ENCODE data around the gene FAM184A. TPM values are rescaled to one million over a fixed set of nuclear protein-coding genes. Genes with fewer than 3 reads are reported as not detected.

The FAM184A gene
- total RNA-seq, 1 donor from 2014 or later: 24.8 TPM

DNA sequence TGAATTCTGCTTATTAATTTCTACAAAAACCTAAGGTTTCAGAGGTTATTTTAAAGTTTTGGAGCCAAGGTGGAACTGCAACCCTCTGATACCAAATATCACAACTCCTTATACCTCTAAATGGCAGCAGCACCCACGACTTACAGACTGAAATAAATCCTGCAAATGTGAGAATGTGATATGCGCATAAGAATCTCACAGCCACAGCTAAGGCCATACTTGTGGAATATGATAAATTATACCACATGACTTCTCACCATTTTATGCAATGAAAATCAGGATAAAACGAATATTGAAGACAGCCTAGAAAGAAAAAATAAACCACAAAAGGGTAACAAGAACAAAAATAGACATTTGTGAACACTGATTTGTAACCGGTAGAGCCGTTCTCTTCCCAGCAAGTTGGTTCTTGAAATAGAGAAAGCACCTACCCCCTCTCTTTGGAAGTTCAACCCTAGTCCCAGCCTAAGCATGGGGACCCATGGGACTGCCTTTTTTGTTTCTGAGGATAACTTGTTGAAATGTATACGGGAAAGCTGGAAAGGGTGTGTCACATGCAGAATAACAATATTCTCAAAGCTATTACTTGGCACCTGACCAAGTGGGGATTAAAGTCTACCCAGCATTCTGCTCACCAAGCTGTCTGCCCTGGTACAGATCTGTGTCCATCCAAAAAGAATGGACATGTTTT, 96.4 kb downstream of the FAM184A start:
- H3K36me3 Mint-ChIP-seq: peaks cover 5% of the 10 kb centered on the region
- H3K9me3 Mint-ChIP-seq: no peaks in the 10 kb centered on the region

DNA sequence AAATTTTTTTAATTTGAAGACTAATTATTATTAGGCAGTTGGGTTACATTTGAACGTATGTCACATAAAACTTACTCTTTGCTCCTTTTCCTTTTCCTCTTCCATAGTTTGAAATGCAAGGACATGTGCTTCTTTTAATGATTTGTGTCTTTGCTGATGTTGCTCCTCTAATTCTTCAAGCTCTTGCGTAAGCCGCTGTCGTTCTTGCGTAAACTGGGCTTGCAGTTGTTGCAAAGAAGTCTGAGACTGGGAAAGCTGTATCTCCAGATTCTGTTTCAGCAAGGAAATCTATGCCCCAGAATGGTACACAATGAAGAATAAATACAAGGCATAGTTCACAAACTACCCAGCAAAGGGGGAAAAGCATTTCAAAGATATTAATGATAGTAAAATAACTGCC, 98.4 kb downstream of the FAM184A start:
- no peak for DNase-seq (ENCODE audit: low spot score)
- Mint-ChIP-seq H3K36me3 (peaks cover 10% of the 10 kb centered on the region), H3K9me3 (no peaks in the 10 kb centered on the region), H3K4me3 (no peak overlapping the region), H3K27ac (no peak overlapping the region), H3K27me3 (ENCODE audit: insufficient read depth, low read depth) (no peaks in the 10 kb centered on the region), H3K4me1 (no peaks in the 10 kb centered on the region)
- no peaks in the 10 kb centered on the region for H4K20me1 ChIP-seq (ENCODE audit: low read depth)
- H3K4me3 ChIP-seq: no peak overlapping the region
- no peak overlapping the region for H2AFZ ChIP-seq (replicated peaks)
- no peaks in the 10 kb centered on the region for H3K4me1 ChIP-seq
- H3K4me2 ChIP-seq: no peak overlapping the region
- H3K27me3 ChIP-seq: no peaks in the 10 kb centered on the region
- H3K27ac ChIP-seq: no peak overlapping the region
- TF ChIP-seq, protein P1, sequence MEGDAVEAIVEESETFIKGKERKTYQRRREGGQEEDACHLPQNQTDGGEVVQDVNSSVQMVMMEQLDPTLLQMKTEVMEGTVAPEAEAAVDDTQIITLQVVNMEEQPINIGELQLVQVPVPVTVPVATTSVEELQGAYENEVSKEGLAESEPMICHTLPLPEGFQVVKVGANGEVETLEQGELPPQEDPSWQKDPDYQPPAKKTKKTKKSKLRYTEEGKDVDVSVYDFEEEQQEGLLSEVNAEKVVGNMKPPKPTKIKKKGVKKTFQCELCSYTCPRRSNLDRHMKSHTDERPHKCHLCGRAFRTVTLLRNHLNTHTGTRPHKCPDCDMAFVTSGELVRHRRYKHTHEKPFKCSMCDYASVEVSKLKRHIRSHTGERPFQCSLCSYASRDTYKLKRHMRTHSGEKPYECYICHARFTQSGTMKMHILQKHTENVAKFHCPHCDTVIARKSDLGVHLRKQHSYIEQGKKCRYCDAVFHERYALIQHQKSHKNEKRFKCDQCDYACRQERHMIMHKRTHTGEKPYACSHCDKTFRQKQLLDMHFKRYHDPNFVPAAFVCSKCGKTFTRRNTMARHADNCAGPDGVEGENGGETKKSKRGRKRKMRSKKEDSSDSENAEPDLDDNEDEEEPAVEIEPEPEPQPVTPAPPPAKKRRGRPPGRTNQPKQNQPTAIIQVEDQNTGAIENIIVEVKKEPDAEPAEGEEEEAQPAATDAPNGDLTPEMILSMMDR (IDR thresholded peaks at IDR 0.05): no peak
- TF ChIP-seq EZH2phosphoT487 (IDR thresholded peaks at IDR 0.05) (no peak), EZH2 (IDR thresholded peaks at IDR 0.05) (no peak)
- no peaks in the 10 kb centered on the region for H3F3A ChIP-seq (ENCODE audit: low read depth)
- no peak overlapping the region for H3K9ac ChIP-seq
- H3K36me3 ChIP-seq: no peaks in the 10 kb centered on the region
- no peaks in the 10 kb centered on the region for H3K79me2 ChIP-seq (ENCODE audit: low read depth)
- H3K9me3 ChIP-seq (ENCODE audit: low read depth): no peaks in the 10 kb centered on the region

More for the DNA sequence above, 96.4 kb downstream of the FAM184A start:
- no peaks in the 10 kb centered on the region for H3K36me3 ChIP-seq
- DNase-seq (ENCODE audit: low spot score): no peak
- no peaks in the 10 kb centered on the region for H3F3A ChIP-seq (ENCODE audit: low read depth)
- no peak overlapping the region for H3K4me3 ChIP-seq
- TF ChIP-seq, protein P1 (IDR thresholded peaks at IDR 0.05): no peak
- TF ChIP-seq EZH2 (IDR thresholded peaks at IDR 0.05) (no peak), EZH2phosphoT487 (IDR thresholded peaks at IDR 0.05) (no peak)
- no peak overlapping the region for H3K4me3 Mint-ChIP-seq
- no peak overlapping the region for H3K4me2 ChIP-seq
- H3K4me1 Mint-ChIP-seq: no peaks in the 10 kb centered on the region
- no peaks in the 10 kb centered on the region for H3K27me3 ChIP-seq
- no peaks in the 10 kb centered on the region for H3K27me3 Mint-ChIP-seq (ENCODE audit: insufficient read depth, low read depth)
- H3K27ac ChIP-seq: no peak overlapping the region
- no peaks in the 10 kb centered on the region for H4K20me1 ChIP-seq (ENCODE audit: low read depth)
- no peaks in the 10 kb centered on the region for H3K9me3 ChIP-seq (ENCODE audit: low read depth)
- H2AFZ ChIP-seq (replicated peaks): no peak overlapping the region
- H3K9ac ChIP-seq: no peak overlapping the region
- H3K79me2 ChIP-seq (ENCODE audit: low read depth): no peaks in the 10 kb centered on the region
- no peak overlapping the region for H3K27ac Mint-ChIP-seq
- no peaks in the 10 kb centered on the region for H3K4me1 ChIP-seq

DNA sequence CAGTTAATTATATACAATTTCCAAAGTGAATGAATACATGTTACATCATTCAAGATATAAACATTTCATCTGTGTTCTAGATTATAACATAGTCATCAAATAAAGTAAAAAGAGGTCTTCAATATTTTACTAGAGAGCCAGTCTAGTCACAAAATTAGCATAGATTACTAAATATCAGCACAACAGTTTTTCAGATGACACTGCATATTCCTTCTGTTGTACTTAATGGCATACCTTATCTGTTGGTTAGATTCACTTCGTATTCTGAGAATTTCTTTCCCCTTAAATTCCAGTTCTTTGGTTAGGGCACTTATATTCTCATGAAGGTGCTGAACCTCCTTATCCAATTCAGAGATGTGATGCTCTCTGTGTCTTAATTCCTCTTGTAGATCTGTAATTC, 103.7 kb downstream of the FAM184A start:
- Histone ChIP-seq H3K4me2 (no peak overlapping the region), H3K4me1 (no peaks in the 10 kb centered on the region), H3K27me3 (no peaks in the 10 kb centered on the region), H4K20me1 (ENCODE audit: low read depth) (no peaks in the 10 kb centered on the region), H3F3A (ENCODE audit: low read depth) (no peaks in the 10 kb centered on the region), H3K27ac (no peak overlapping the region), H2AFZ (replicated peaks) (no peak overlapping the region), H3K9ac (no peak overlapping the region), H3K9me3 (ENCODE audit: low read depth) (no peaks in the 10 kb centered on the region), H3K79me2 (ENCODE audit: low read depth) (no peaks in the 10 kb centered on the region), H3K4me3 (no peak overlapping the region), H3K36me3 (peaks cover 3% of the 10 kb centered on the region)
- Mint-ChIP-seq H3K27me3 (ENCODE audit: insufficient read depth, low read depth) (no peaks in the 10 kb centered on the region), H3K9me3 (no peaks in the 10 kb centered on the region), H3K4me1 (no peaks in the 10 kb centered on the region), H3K36me3 (peaks cover 8% of the 10 kb centered on the region), H3K27ac (no peak overlapping the region), H3K4me3 (no peak overlapping the region)
- no peak for DNase-seq (ENCODE audit: low spot score)
- TF ChIP-seq EZH2 (IDR thresholded peaks at IDR 0.05) (no peak), EZH2phosphoT487 (IDR thresholded peaks at IDR 0.05) (no peak)
- TF ChIP-seq, protein P1 (IDR thresholded peaks at IDR 0.05): no peak

Data from neural progenitor cell (in vitro differentiated cells).